HFFc6 (cell line): Measurements from ENCODE around the gene OGFOD3. TPM values are rescaled to one million over a fixed set of nuclear protein-coding genes. Genes with fewer than 3 reads are reported as not detected.

Experiments
- DNase-seq: peaks from one replicate; pipeline ENCODE4 v3.0.0-alpha.2; 2018
- H3K27ac Mint-ChIP-seq: 2 replicates; pipeline ENCODE4 v1.8.0; 2020; ENCODE audit warnings: mild to moderate bottlenecking, mixed read lengths
- H3K27me3 Mint-ChIP-seq: 2 replicates; pipeline ENCODE4 v1.8.0; 2021; ENCODE audit warnings: mild to moderate bottlenecking, moderate library complexity, mixed read lengths; ENCODE audit not compliant: insufficient read depth
- H3K36me3 Mint-ChIP-seq: 2 replicates; pipeline ENCODE4 v1.8.0; 2021; ENCODE audit warnings: low read depth, mixed read lengths
- H3K4me1 Mint-ChIP-seq: 2 replicates; pipeline ENCODE4 v1.8.0; 2020; ENCODE audit warnings: low read depth, mixed read lengths
- H3K4me3 Mint-ChIP-seq: 2 replicates; pipeline ENCODE4 v1.8.0; 2020; ENCODE audit warnings: mild to moderate bottlenecking, moderate library complexity, mixed read lengths
- H3K9me3 Mint-ChIP-seq: 2 replicates; pipeline ENCODE4 v1.8.0; 2020; ENCODE audit warnings: mild to moderate bottlenecking, mixed read lengths
- total RNA-seq, 6 experiments: library from RNA; stranded (reverse); fragmentation: NEBNext Ultra II Directional; extraction: Animal tissue kit (Norgen Biotek cat#: 25700); gene quantifications; 2 replicates in 1 of 6; 3 replicates in 5 of 6; pipeline ENCODE4 v1.2.3, GENCODE V29; 2021
- TF ChIP-seq, protein P1 (sequence below): fragments of 200-600 bp; sonication (generic); IDR thresholded peaks from 2 replicates; pipeline ENCODE4 v1.5.0; 2021; ENCODE audit warnings: antibody characterized with exemption, mild to moderate bottlenecking

The OGFOD3 gene
- total RNA-seq, 6 experiments from 2014 or later, result 26.5 to 31.2 (median 27.9) TPM

DNA sequence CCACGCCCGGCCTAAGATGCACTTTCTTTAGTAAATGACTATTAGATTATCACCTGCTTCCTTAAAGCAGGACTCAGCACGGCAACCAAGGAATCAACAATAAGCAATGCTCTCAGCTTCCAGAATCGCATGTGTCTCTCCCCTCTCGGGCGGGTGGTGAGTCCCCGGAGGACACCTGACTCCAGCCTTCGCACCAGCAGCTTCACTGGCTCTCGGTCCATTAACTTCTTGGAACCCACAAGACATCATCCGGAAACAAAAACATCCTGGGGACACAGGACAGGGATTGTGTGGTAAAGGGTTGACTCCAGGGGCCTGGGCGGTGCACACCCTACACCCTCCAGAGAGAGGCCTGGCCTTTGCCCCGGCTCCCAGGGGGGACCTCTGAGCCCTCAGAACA is 24.1 kb downstream of the OGFOD3 start:
- H3K27me3 Mint-ChIP-seq, result no peaks in the 10 kb centered on the region
- H3K4me3 Mint-ChIP-seq, result no peak overlapping the region
- TF ChIP-seq, protein P1, sequence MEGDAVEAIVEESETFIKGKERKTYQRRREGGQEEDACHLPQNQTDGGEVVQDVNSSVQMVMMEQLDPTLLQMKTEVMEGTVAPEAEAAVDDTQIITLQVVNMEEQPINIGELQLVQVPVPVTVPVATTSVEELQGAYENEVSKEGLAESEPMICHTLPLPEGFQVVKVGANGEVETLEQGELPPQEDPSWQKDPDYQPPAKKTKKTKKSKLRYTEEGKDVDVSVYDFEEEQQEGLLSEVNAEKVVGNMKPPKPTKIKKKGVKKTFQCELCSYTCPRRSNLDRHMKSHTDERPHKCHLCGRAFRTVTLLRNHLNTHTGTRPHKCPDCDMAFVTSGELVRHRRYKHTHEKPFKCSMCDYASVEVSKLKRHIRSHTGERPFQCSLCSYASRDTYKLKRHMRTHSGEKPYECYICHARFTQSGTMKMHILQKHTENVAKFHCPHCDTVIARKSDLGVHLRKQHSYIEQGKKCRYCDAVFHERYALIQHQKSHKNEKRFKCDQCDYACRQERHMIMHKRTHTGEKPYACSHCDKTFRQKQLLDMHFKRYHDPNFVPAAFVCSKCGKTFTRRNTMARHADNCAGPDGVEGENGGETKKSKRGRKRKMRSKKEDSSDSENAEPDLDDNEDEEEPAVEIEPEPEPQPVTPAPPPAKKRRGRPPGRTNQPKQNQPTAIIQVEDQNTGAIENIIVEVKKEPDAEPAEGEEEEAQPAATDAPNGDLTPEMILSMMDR, result no peak
- DNase-seq, result no peak
- no peaks in the 10 kb centered on the region for H3K9me3 Mint-ChIP-seq
- no peaks in the 10 kb centered on the region for H3K36me3 Mint-ChIP-seq
- H3K27ac Mint-ChIP-seq, result no peak overlapping the region
- peaks cover 23% of the 10 kb centered on the region for H3K4me1 Mint-ChIP-seq

DNA sequence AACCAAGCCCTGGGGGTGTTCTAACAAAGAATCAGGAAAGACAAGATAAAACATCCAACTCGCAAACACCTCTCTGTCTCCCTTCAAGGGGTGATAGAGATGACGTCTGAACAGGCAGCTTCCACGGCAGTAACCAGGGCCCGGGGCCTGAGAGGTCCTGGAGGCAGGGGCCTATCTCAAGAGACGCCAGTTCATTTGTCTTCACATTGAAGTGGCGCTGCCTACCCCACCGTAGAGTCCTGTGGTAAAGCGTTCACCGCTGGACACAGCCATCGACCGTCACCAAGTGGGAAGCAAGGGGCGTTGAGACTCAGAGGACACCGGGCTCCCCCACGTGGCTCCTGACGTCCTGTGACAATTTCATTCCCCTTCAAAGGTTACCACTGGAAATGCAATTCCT is 25.4 kb downstream of the OGFOD3 start:
- no peaks in the 10 kb centered on the region for H3K36me3 Mint-ChIP-seq
- H3K9me3 Mint-ChIP-seq, result no peaks in the 10 kb centered on the region
- H3K27ac Mint-ChIP-seq, result no peak overlapping the region
- peaks cover under 1% of the 10 kb centered on the region; the same call in 1 of the 2 replicates for H3K27me3 Mint-ChIP-seq
- TF ChIP-seq, protein P1, result no peak
- H3K4me3 Mint-ChIP-seq, result no peak overlapping the region
- DNase-seq, result no peak
- H3K4me1 Mint-ChIP-seq, result peaks cover 17% of the 10 kb centered on the region

DNA sequence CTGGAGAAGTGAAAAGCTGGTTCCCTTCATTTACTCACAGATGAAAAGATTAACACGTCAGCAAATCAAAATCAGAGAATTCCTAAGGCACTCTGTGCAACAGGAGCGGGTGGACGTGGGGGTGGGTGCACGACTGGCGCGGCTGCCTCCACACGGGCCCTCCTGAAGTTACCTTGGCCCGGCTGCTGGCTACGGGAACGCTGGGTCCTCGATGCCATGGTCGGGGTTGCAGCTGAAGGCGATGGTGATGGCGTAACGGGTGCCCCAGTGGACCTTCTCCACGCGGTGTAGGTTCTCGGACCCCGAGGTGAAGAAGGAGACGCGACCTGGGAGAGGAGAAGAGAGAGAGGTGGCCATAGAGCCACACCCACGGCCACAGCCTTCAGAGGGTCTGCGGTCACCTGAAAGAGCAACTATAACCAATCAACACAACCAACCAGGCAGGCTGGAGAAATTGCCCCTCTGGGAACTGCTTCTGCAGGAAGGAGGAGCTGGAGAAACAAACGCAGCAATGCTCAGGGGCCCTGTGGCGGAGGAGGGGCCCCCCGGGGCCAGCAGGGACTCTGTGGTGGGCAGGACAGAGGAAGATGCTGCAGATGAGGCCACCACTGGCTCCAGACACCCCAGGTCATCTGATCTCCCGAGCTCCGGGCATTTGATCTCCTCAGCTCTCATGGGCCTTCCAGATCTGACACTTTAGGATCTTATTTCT is 26.0 kb downstream of the OGFOD3 start:
- Mint-ChIP-seq H3K27me3 (peaks cover 7% of the 10 kb centered on the region; the same call in 1 of the 2 replicates), H3K36me3 (no peaks in the 10 kb centered on the region), H3K4me1 (peaks cover 17% of the 10 kb centered on the region), H3K4me3 (no peak overlapping the region), H3K27ac (no peak overlapping the region), H3K9me3 (no peaks in the 10 kb centered on the region)
- DNase-seq, result no peak
- TF ChIP-seq, protein P1, result no peak

DNA sequence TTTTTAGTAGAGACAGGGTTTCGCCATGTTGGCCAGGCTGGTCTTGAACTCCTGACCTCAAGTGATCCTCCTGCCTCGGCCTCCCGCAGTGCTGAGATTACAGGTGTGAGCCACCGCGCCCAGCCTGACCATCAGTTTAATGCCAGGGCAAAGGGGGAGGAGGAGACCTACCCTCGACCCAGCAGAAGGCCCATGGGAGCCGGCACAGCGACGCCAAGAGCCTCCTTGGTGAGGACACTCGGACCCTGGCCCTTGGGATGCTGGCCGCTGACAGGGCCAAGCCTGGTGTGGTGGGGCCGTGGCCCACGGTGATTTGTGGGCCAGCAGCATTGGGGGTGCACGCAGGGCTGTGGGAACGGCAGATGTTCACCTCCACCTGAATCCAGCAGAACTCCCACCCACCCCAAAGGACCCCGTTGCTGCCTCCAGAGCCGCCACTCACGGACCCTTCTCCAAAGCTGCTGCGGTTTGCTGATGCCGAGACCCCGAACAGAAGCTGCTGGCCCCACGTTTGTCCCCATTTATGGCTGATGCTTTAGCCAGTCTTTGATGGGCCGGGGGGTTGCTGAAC is 26.8 kb downstream of the OGFOD3 start:
- peaks cover 10% of the 10 kb centered on the region for H3K4me1 Mint-ChIP-seq

DNA sequence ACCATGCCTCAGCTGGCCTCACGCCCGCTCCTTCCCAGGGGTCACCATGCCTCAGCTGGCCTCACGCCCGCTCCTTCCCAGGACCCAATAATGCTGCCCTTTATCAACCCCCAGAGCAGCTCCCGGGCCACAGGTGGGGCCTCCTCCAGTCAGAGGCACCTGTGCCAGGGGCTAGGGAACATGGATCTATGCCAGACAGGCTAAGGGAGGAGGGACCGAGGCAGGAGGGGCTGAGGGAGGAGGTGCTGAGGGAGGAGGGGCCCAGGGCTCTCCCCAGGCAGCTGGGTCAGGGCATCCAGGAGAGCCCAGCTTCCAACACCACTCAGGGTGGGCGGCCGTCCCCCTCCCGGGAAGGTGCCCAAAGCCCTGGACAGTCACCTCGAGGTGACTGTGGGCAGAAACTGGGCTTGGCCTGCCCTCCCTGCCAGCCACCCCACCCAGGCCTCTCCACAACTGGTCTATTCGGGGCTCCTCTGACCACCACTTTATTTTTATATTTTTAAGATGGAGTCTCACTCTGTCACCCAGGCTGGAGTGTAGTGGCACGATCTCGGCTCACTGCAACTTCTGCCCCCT is 27.4 kb downstream of the OGFOD3 start:
- DNase-seq, result no peak
- Mint-ChIP-seq H3K9me3 (no peaks in the 10 kb centered on the region), H3K27ac (no peak overlapping the region), H3K4me3 (no peak overlapping the region), H3K36me3 (no peaks in the 10 kb centered on the region), H3K4me1 (peaks cover 4% of the 10 kb centered on the region), H3K27me3 (peaks cover 7% of the 10 kb centered on the region; the same call in 1 of the 2 replicates)
- TF ChIP-seq, protein P1, result no peak

More for the DNA sequence above, 26.8 kb downstream of the OGFOD3 start:
- TF ChIP-seq, protein P1, result no peak
- peaks cover 7% of the 10 kb centered on the region; the same call in 1 of the 2 replicates for H3K27me3 Mint-ChIP-seq
- H3K9me3 Mint-ChIP-seq, result no peaks in the 10 kb centered on the region
- no peak overlapping the region for H3K27ac Mint-ChIP-seq
- DNase-seq, result no peak
- H3K4me3 Mint-ChIP-seq, result no peak overlapping the region
- no peaks in the 10 kb centered on the region for H3K36me3 Mint-ChIP-seq
